GM15510 (cell line): ENCODE measurements around the gene TRIO.

Experiments
- POLR2A ChIP-seq: IDR thresholded peaks from 3 replicates; pipeline ENCODE4 v1.6.1; 2011; ENCODE audit warnings: borderline replicate concordance; ENCODE audit not compliant: insufficient read length; ENCODE audit errors: extremely low read depth

Gene TRIO

GRCh38 chr5:14319102-14319501, 176.0 kb downstream of the TRIO start:
- TF ChIP-seq POLR2A, result no peak

- no peak for TF ChIP-seq POLR2A
Measured at GRCh38 chr5:14321936-14322335, 178.8 kb downstream of the TRIO start.

DNA sequence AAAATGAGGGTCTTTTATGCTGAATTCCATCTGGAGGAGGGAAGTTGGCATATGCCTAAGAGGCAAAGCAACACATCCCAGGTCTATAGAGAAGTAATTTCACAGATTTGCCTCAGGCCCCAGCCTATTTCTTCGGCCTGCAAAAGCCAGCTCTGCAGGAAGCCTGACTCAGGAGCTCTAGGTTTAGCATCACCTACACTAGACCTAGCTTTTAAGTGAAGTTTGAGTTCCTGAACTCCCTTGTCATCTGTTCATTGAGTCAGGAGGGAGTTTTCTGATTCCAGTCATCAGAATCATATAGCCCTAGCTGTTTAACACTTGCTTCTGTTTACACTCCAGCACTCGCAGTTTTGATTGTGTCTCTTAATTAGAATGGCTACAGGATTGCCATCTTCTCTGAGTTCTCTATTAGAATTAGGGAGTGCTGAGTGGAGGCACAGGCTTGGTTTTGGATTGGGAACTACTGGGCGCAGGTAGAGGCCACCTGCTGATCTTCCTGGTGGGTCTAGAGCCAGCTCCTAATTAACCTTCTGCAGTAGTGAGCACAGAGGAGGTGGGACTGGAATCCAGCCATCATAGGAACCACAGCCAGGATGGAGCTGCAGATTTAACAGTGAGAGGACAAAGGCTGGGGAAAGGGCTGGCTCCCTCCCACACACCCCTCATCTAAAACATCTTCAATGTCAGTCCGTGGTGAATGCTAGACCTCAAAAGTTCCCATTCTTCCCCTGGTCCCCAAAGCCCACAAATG, 179.5 kb downstream of the TRIO start:
- no peak for TF ChIP-seq POLR2A

DNA sequence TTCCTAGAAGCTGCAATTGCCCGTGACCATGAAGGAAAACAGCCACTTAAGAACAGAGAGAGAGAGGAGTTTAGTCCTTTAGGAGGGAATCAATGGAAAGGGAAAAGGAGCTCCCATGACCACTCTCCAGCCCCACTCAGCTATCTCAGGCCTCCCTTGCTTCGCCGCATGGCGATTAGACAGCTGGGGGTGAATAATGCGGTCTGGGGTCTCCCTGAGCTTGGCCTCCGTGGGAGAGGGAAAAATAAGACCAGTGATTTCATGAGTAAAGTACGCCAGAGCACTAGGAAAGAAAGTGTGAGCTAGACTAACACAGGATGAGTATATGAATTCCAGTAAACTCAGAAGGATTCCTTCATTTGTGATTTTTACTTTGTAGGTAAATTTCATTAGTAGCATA, 180.3 kb downstream of the TRIO start:
- TF ChIP-seq POLR2A, result no peak

DNA sequence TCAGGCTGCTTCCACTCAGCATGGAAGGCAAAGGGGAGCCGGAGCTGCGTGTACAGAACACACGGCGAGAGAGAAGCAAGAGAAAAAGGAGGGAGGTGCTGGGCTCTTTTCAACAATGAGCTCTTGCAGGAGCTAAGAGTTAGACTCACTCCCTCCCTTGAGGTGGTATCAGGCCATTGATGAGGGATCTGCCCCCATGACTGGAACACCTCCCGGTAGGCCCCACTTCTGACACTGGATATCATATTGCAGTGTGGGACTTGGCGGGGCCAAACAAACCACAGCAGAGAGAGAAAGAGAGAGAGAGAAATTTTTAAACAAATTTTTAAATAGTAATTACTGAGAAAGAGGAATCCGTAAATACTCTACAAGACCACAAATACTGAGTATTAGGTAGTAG, 182.2 kb downstream of the TRIO start:
- no peak for TF ChIP-seq POLR2A

- TF ChIP-seq POLR2A, result no peak
Measured at GRCh38 chr5:14326035-14326903, 183.1 kb downstream of the TRIO start.

DNA sequence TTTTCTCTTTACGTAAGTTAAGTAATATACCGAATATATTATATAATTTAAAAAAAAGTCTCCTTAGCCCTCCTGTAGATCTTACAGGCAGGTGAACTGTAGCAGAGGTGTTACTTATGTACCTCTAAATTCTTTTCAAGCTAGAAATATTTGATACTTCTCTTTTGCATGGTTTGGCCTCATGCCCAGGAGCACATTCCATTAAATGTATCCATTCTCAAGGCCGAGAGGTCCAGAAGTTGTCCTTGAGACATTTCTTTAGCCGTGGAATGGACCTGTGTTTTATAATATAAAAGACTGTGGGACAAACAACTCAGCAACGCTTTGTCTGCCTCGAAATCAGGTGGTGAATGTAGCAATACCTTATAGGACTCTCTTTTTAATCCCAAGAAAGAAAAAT, 184.5 kb downstream of the TRIO start:
- TF ChIP-seq POLR2A, result no peak

- no peak for TF ChIP-seq POLR2A
Measured at GRCh38 chr5:14328144-14328543, 185.0 kb downstream of the TRIO start.

DNA sequence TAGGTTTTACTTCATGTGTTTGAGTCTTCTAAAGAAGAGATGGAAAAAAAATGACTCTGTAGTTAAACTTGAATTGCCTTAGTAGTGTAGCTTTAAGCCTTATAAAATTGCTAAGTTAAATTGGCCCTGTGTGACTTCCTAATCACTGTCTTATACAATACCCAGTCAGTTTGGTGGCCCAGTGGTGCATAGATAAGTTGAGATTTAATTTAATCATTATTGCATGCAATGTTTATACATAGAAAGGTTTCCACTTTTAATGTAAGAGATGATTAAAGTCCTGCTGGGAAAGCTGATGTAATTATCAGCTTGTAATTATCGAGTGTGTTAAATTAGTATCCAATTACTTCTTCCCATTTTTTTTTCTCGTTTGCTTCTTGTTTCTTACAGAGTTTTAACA, 187.1 kb downstream of the TRIO start:
- no peak for TF ChIP-seq POLR2A

- no peak for TF ChIP-seq POLR2A
Measured at GRCh38 chr5:14330729-14331385, 187.7 kb downstream of the TRIO start.

DNA sequence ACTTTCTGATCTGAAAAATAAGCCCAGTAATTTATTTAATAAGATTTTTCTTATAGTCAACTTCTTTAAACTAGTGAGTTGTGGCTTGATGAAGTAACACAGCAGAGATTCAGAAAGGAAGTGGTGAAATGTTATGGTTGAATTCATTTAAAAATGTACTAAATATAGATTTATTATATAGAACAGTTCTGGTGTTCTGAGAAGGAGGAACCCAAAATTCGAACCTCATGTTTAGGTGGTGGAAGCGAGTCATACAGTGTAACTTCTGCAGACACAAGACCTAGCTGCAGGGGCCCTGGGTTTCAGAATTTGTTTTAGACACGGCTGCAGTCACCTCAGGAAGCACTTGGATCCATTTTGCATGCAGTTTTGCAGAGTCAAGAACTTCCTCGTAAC, 188.2 kb downstream of the TRIO start:
- no peak for TF ChIP-seq POLR2A

- TF ChIP-seq POLR2A, result no peak
Measured at GRCh38 chr5:14332038-14332631, 189.0 kb downstream of the TRIO start.

DNA sequence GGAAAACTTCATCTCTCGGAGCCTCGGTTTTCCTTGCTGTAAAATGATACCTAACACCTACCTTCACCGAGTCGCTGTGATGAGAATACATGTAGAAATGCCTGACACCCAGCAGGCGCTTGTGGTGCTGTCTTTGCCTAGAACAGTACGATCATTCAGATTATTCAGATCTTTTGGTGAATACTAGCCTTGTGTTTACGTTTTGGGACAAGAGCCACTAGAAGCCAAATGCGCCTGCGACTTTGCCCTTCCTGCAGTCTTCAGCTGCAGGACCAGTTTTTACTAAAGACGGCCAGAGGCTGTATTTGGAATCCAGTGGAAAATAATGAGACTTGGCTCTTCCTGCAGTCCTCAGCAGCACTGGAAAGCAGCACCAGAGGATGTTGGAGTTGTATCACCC, 189.6 kb downstream of the TRIO start:
- no peak for TF ChIP-seq POLR2A

GRCh38 chr5:14337593-14337992, 194.5 kb downstream of the TRIO start:
- no peak for TF ChIP-seq POLR2A

- TF ChIP-seq POLR2A, result no peak
Measured at GRCh38 chr5:14339468-14339867, 196.3 kb downstream of the TRIO start.
